IMR-90 (cell line): ENCODE measurements around the gene OR2T4. TPM values are rescaled to one million over a fixed set of nuclear protein-coding genes. Genes with fewer than 3 reads are reported as not detected.

ENCODE experiments used
- ATAC-seq: fragments of 200-7000 bp; cut with Tn5 transposase; 2 replicates; pipeline ENCODE4 v1.9.1; 2020; ENCODE audit warnings: low read depth, mild to moderate bottlenecking, moderate library complexity
- BruUV-seq: library from RNA; stranded (reverse); fragments of 400-500 nt; replicated peaks from 2 replicates; lab custom pipeline; 2021; lab: Mats Ljungman, UMichigan
- CTCF ChIA-PET: fragments of 300-600 bp; formaldehyde crosslinking; extraction: SDS; loops from one replicate; lab custom pipeline; 2021; ENCODE audit warnings: antibody characterized with exemption; lab: Yijun Ruan, JAX
- POLR2A ChIA-PET: fragments of 300-600 bp; sonication (Branson Sonifier 250); formaldehyde crosslinking; loops from one replicate; lab custom pipeline; 2022; ENCODE audit warnings: antibody characterized with exemption; ENCODE audit not compliant: unreplicated experiment; lab: Charles Lee
- DNase-seq: peaks from one replicate; pipeline ENCODE4 v3.0.0; 2013
- H2AFZ ChIP-seq: replicated peaks from 2 replicates; pipeline ENCODE3; 2013; ENCODE audit warnings: low read length, mild to moderate bottlenecking; ENCODE audit not compliant: poor library complexity
- H2AK5ac ChIP-seq: 2 replicates; pipeline ENCODE4 v1.6.1; 2013; ENCODE audit warnings: low read depth, low read length, inconsistent platforms
- H2AK9ac ChIP-seq: replicated peaks from 2 replicates; pipeline ENCODE3; 2013; ENCODE audit warnings: mild to moderate bottlenecking, low read depth, low read length, moderate library complexity; ENCODE audit not compliant: poor library complexity
- H2BK120ac ChIP-seq: 2 replicates; pipeline ENCODE4 v1.6.1; 2013; ENCODE audit warnings: low read depth, low read length, inconsistent platforms
- H2BK15ac ChIP-seq: 3 replicates; pipeline ENCODE4 v1.6.1; 2013; ENCODE audit warnings: low read depth, low read length, inconsistent platforms
- H2BK20ac ChIP-seq: 2 replicates; pipeline ENCODE4 v1.6.1; 2013; ENCODE audit warnings: low read depth, mild to moderate bottlenecking, inconsistent platforms, low read length, moderate library complexity
- H2BK5ac ChIP-seq: 2 replicates; pipeline ENCODE4 v1.6.1; 2013; ENCODE audit warnings: mild to moderate bottlenecking, low read depth, low read length, inconsistent platforms; ENCODE audit not compliant: poor library complexity, severe bottlenecking
- H3K14ac ChIP-seq: replicated peaks from 2 replicates; pipeline ENCODE4 v1.6.1; 2013; ENCODE audit warnings: low read depth, low read length, inconsistent platforms
- H3K18ac ChIP-seq: 2 replicates; pipeline ENCODE4 v1.6.1; 2013; ENCODE audit warnings: low read depth, low read length, control low read depth
- H3K23ac ChIP-seq: 2 replicates; pipeline ENCODE4 v1.6.1; 2013; ENCODE audit warnings: low read depth, low read length, inconsistent platforms
- H3K27ac ChIP-seq: 2 replicates; pipeline ENCODE4 v1.5.1; 2013; ENCODE audit warnings: mild to moderate bottlenecking, control low read depth, low read length; ENCODE audit not compliant: insufficient read depth
- H3K27me3 ChIP-seq: 2 replicates; pipeline ENCODE4 v1.6.1; 2013; ENCODE audit warnings: low read length; ENCODE audit not compliant: control insufficient read depth, insufficient read depth
- H3K36me3 ChIP-seq: 2 replicates; pipeline ENCODE4 v1.6.1; 2013; ENCODE audit warnings: low read length, mixed read lengths; ENCODE audit not compliant: control insufficient read depth, insufficient read depth
- H3K4ac ChIP-seq: 2 replicates; pipeline ENCODE4 v1.6.1; 2013; ENCODE audit warnings: low read depth, low read length, inconsistent platforms
- H3K4me1 ChIP-seq: 2 replicates; pipeline ENCODE4 v1.6.1; 2013; ENCODE audit warnings: low read length, mixed read lengths; ENCODE audit not compliant: control insufficient read depth, insufficient read depth
- H3K4me2 ChIP-seq: 2 replicates; pipeline ENCODE4 v1.6.1; 2013; ENCODE audit warnings: low read depth, mild to moderate bottlenecking, control low read depth, low read length, moderate library complexity
- H3K4me3 ChIP-seq: 2 replicates; pipeline ENCODE4 v1.5.1; 2013; ENCODE audit warnings: low read depth, mild to moderate bottlenecking, control low read depth, low read length, moderate library complexity; ENCODE audit not compliant: insufficient read depth
- H3K56ac ChIP-seq: 2 replicates; pipeline ENCODE4 v1.6.1; 2013; ENCODE audit warnings: low read length, inconsistent platforms; ENCODE audit not compliant: insufficient read depth; ENCODE audit errors: extremely low read depth
- H3K79me1 ChIP-seq, 2 experiments: 2 replicates each; pipeline ENCODE4 v1.6.1; 2013; ENCODE audit warnings: low read length in 2 of 2, inconsistent platforms in 1 of 2, low read depth in 1 of 2
- H3K9ac ChIP-seq: 2 replicates; pipeline ENCODE4 v1.6.1; 2013; ENCODE audit warnings: low read depth, low read length, control low read depth
- H3K9me1 ChIP-seq: 2 replicates; pipeline ENCODE4 v1.6.1; 2013; ENCODE audit warnings: low read length, inconsistent platforms; ENCODE audit not compliant: insufficient read depth
- H3K9me3 ChIP-seq: 2 replicates; pipeline ENCODE4 v1.6.1; 2013; ENCODE audit warnings: low read length; ENCODE audit not compliant: control insufficient read depth, insufficient read depth
- H4K20me1 ChIP-seq: 2 replicates; pipeline ENCODE4 v1.6.1; 2013; ENCODE audit warnings: low read length, inconsistent platforms; ENCODE audit not compliant: insufficient read depth
- H4K5ac ChIP-seq: 2 replicates; pipeline ENCODE4 v1.6.1; 2013; ENCODE audit warnings: mild to moderate bottlenecking, low read depth, low read length, control low read depth
- H4K8ac ChIP-seq, 2 experiments: 2 replicates each; pipeline ENCODE4 v1.6.1; 2013; ENCODE audit warnings: low read depth in 2 of 2, low read length in 2 of 2, control low read depth in 1 of 2, inconsistent platforms in 1 of 2
- H4K91ac ChIP-seq: 2 replicates; pipeline ENCODE4 v1.6.1; 2013; ENCODE audit warnings: low read depth, low read length, inconsistent platforms; ENCODE audit not compliant: insufficient read depth
- BHLHE40 ChIP-seq: fragments of 150-350 bp; IDR thresholded peaks from 2 replicates; pipeline ENCODE4 v1.6.1; 2016; ENCODE audit warnings: mild to moderate bottlenecking, low read depth, low read length
- CEBPB ChIP-seq: IDR thresholded peaks from 2 replicates; pipeline ENCODE4 v1.6.1; 2012; ENCODE audit warnings: low read depth, low read length, improper control_type of control experiment
- CHD1 ChIP-seq: IDR thresholded peaks from 2 replicates; pipeline ENCODE4 v1.6.1; 2012; ENCODE audit warnings: low read depth, low read length, improper control_type of control experiment
- FOS ChIP-seq: fragments of 150-350 bp; IDR thresholded peaks from 2 replicates; pipeline ENCODE4 v1.6.1; 2016; ENCODE audit warnings: low read depth, low read length
- MAFK ChIP-seq: IDR thresholded peaks from 2 replicates; pipeline ENCODE4 v1.6.1; 2012; ENCODE audit warnings: low read depth, low read length, improper control_type of control experiment
- MAZ ChIP-seq: IDR thresholded peaks from 2 replicates; pipeline ENCODE4 v1.6.1; 2012; ENCODE audit warnings: low read depth, mild to moderate bottlenecking, low read length, improper control_type of control experiment, moderate library complexity, borderline replicate concordance
- MXI1 ChIP-seq: IDR thresholded peaks from 2 replicates; pipeline ENCODE4 v1.6.1; 2012; ENCODE audit warnings: low read depth, mild to moderate bottlenecking, low read length, moderate library complexity, borderline replicate concordance
- NFE2L2 ChIP-seq: fragments of 150-350 bp; IDR thresholded peaks from 2 replicates; pipeline ENCODE4 v1.6.1; 2016; ENCODE audit warnings: low read depth, mild to moderate bottlenecking, low read length
- POLR2A ChIP-seq: IDR thresholded peaks from 2 replicates; pipeline ENCODE4 v1.6.1; 2012; ENCODE audit warnings: mild to moderate bottlenecking, low read depth, low read length
- RAD21 ChIP-seq: IDR thresholded peaks from 2 replicates; pipeline ENCODE4 v1.6.1; 2012; ENCODE audit warnings: low read length, improper control_type of control experiment
- RCOR1 ChIP-seq: IDR thresholded peaks from 2 replicates; pipeline ENCODE4 v1.6.1; 2012; ENCODE audit warnings: mild to moderate bottlenecking, low read length, improper control_type of control experiment; ENCODE audit not compliant: insufficient replicate concordance
- RFX5 ChIP-seq: IDR thresholded peaks from 2 replicates; pipeline ENCODE4 v1.8.0; 2012; ENCODE audit warnings: low read depth, mild to moderate bottlenecking, low read length, moderate library complexity
- SMC3 ChIP-seq: fragments of 150-350 bp; IDR thresholded peaks from 2 replicates; pipeline ENCODE4 v1.6.1; 2016; ENCODE audit warnings: low read depth, mild to moderate bottlenecking, antibody characterized with exemption, low read length, moderate library complexity
- USF2 ChIP-seq: fragments of 150-350 bp; IDR thresholded peaks from 2 replicates; pipeline ENCODE4 v1.6.1; 2017; ENCODE audit warnings: mild to moderate bottlenecking, antibody characterized with exemption, low read length, low read depth
- WGBS, 2 experiments: methylation state at CpG; one replicate each; pipeline versions ENCODE4 v1.1.5 to v1.1.7; 2013; ENCODE audit warnings: missing lambda C conversion rate in 2 of 2; ENCODE audit not compliant: insufficient read length in 1 of 2; ENCODE audit errors: extremely low coverage in 2 of 2; 5-methylcytosine and 5-hydroxymethylcytosine counted together
- dilution Hi-C: fragments of 300-500 bp; cut with HindIII; formaldehyde crosslinking; loops from one replicate; pipeline ENCODE4 v1.14.3; 2018; ENCODE audit warnings: low sequenced_read_pairs; ENCODE audit not compliant: unreplicated experiment
- in situ Hi-C: fragments of 300-500 bp; cut with MboI; formaldehyde crosslinking; loops from 3 replicates; pipeline ENCODE4 v1.14.3; 2019; ENCODE audit warnings: low sequenced_read_pairs, inconsistent platforms, mixed read lengths
- intact Hi-C: fragments of 100-400 bp; cut with micrococcal nuclease; formaldehyde crosslinking; loops from 2 replicates; pipeline ENCODE4 v1.10.0; 2022
- polyA plus RNA-seq, 3 experiments: library from polyadenylated mRNA; depleted of rRNA; stranded (reverse); fragments of >200 nt; gene quantifications; 2 replicates each; pipeline ENCODE4 v1.2.3, GENCODE V29; 2012; ENCODE audit warnings: low replicate concordance in 1 of 3
- total RNA-seq: library from RNA; depleted of rRNA; stranded (reverse); fragments of >200 nt; gene quantifications from 2 replicates; pipeline ENCODE4 v1.2.3, GENCODE V29; 2012
- TF ChIP-seq, protein P1 (sequence below): conservative IDR thresholded peaks from 2 replicates; pipeline ENCODE4 v1.5.1; 2012; ENCODE audit warnings: mild to moderate bottlenecking, low read depth, low read length, improper control_type of control experiment
- TF ChIP-seq, protein P2 (sequence below): fragments of 150-350 bp; IDR thresholded peaks from 2 replicates; pipeline ENCODE4 v1.6.1; 2016; ENCODE audit warnings: low read depth, mild to moderate bottlenecking, low read length, moderate library complexity, borderline replicate concordance

OR2T4 gene
- total and polyA plus RNA-seq, 2 of the 4 experiments (the other 2 are of a cell fraction), result not detected

- Histone ChIP-seq H3K23ac (no peak overlapping the region), H3K56ac (no peak overlapping the region), H4K91ac (no peak overlapping the region), H4K8ac (no peak overlapping the region), H3K36me3 (no peaks in the 10 kb centered on the region), H3K4me2 (no peak overlapping the region), H2BK15ac (no peak overlapping the region), H3K18ac (no peak overlapping the region), H4K5ac (no peak overlapping the region), H3K9me3 (peaks cover 15% of the 10 kb centered on the region), H3K9me1 (no peaks in the 10 kb centered on the region), H2BK5ac (no peak overlapping the region), H3K9ac (no peak overlapping the region), H2BK20ac (no peak overlapping the region), H3K4ac (no peak overlapping the region), H3K27ac (no peak overlapping the region), H4K20me1 (no peaks in the 10 kb centered on the region), H3K27me3 (no peaks in the 10 kb centered on the region), H3K4me1 (no peaks in the 10 kb centered on the region), H2AK5ac (no peak overlapping the region), H2AK9ac (no peak overlapping the region), H3K79me1 (no peaks in the 10 kb centered on the region), H3K14ac (no peak overlapping the region), H2BK120ac (no peak overlapping the region), H2AFZ (no peak overlapping the region), H3K4me3 (no peak overlapping the region)
- intact Hi-C loops (no loop called here), dilution Hi-C loops (no loop called here), in situ Hi-C loops (no loop called here)
- no peak for ATAC-seq
- ChIA-PET POLR2A (no interaction called here), CTCF (no interaction called here)
- BruUV-seq, result no TSS peak
- no peak for DNase-seq
- no peak for TF ChIP-seq RAD21
- no peak for TF ChIP-seq FOS
- TF ChIP-seq, protein P1, sequence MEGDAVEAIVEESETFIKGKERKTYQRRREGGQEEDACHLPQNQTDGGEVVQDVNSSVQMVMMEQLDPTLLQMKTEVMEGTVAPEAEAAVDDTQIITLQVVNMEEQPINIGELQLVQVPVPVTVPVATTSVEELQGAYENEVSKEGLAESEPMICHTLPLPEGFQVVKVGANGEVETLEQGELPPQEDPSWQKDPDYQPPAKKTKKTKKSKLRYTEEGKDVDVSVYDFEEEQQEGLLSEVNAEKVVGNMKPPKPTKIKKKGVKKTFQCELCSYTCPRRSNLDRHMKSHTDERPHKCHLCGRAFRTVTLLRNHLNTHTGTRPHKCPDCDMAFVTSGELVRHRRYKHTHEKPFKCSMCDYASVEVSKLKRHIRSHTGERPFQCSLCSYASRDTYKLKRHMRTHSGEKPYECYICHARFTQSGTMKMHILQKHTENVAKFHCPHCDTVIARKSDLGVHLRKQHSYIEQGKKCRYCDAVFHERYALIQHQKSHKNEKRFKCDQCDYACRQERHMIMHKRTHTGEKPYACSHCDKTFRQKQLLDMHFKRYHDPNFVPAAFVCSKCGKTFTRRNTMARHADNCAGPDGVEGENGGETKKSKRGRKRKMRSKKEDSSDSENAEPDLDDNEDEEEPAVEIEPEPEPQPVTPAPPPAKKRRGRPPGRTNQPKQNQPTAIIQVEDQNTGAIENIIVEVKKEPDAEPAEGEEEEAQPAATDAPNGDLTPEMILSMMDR, result no peak
- TF ChIP-seq RCOR1, result no peak
- no peak for TF ChIP-seq NFE2L2
- TF ChIP-seq MAZ, result no peak
- no peak for TF ChIP-seq CHD1
- no peak for TF ChIP-seq BHLHE40
- TF ChIP-seq USF2, result no peak
- no peak for TF ChIP-seq RFX5
- TF ChIP-seq SMC3, result no peak
- TF ChIP-seq MXI1, result no peak
- no peak for TF ChIP-seq MAFK
- TF ChIP-seq, protein P2, sequence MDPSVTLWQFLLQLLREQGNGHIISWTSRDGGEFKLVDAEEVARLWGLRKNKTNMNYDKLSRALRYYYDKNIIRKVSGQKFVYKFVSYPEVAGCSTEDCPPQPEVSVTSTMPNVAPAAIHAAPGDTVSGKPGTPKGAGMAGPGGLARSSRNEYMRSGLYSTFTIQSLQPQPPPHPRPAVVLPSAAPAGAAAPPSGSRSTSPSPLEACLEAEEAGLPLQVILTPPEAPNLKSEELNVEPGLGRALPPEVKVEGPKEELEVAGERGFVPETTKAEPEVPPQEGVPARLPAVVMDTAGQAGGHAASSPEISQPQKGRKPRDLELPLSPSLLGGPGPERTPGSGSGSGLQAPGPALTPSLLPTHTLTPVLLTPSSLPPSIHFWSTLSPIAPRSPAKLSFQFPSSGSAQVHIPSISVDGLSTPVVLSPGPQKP, result no peak
- TF ChIP-seq CEBPB, result no peak
- TF ChIP-seq POLR2A, result no peak
- WGBS, 2 experiments, result no CpG with 5 or more reads among the region's 5 CpGs
These were observed 10.9 kb downstream of the OR2T4 start for GRCh38 chr1:248372394-248372793.
